Iris pigment epithelial cell (primary cell): Measurements from ENCODE around the gene MAST4.

Source experiments
- DNase-seq: peaks from one replicate; pipeline ENCODE4 v3.0.0-alpha.2; 2011; ENCODE audit warnings: low read depth

The MAST4 gene

GRCh38 chr5:66843065-66843464 is 246.9 kb downstream of the MAST4 start:
- DNase-seq: no peak

- peak; percentile 37 for DNase-seq
Measured at GRCh38 chr5:66848749-66849641, 252.8 kb downstream of the MAST4 start.

GRCh38 chr5:66849803-66850202 is 253.6 kb downstream of the MAST4 start:
- peak; percentile 48 for DNase-seq

GRCh38 chr5:66850354-66851075 is 254.3 kb downstream of the MAST4 start:
- peak; percentile 58 for DNase-seq

GRCh38 chr5:66851306-66851705 is 255.1 kb downstream of the MAST4 start:
- DNase-seq: no peak

- no peak for DNase-seq
Measured at GRCh38 chr5:66854416-66854815, 258.2 kb downstream of the MAST4 start.

GRCh38 chr5:66856041-66856805 is 260.0 kb downstream of the MAST4 start:
- DNase-seq: no peak

- DNase-seq: no peak
Measured at GRCh38 chr5:66859526-66859925, 263.3 kb downstream of the MAST4 start.

GRCh38 chr5:66860199-66860975 is 264.2 kb downstream of the MAST4 start:
- DNase-seq: no peak

- DNase-seq: no peak
Measured at GRCh38 chr5:66861402-66861801, 265.2 kb downstream of the MAST4 start.

- no peak for DNase-seq
Measured at GRCh38 chr5:66862020-66862419, 265.8 kb downstream of the MAST4 start.

GRCh38 chr5:66863243-66864170 is 267.3 kb downstream of the MAST4 start:
- no peak for DNase-seq

- peak; percentile 76 for DNase-seq
Measured at GRCh38 chr5:66864240-66864884, 268.2 kb downstream of the MAST4 start.

GRCh38 chr5:66867618-66868322 is 271.6 kb downstream of the MAST4 start:
- no peak for DNase-seq

- no peak for DNase-seq
Measured at GRCh38 chr5:66869347-66869746, 273.2 kb downstream of the MAST4 start.

GRCh38 chr5:66870708-66871107 is 274.5 kb downstream of the MAST4 start:
- DNase-seq: no peak

- DNase-seq: no peak
Measured at GRCh38 chr5:66871651-66872050, 275.5 kb downstream of the MAST4 start.

GRCh38 chr5:66872736-66873331 is 276.6 kb downstream of the MAST4 start:
- DNase-seq: no peak

- no peak for DNase-seq
Measured at GRCh38 chr5:66874004-66874403, 277.8 kb downstream of the MAST4 start.
